NCI-H2196 treated with DMSO at 0.1 percent for 48 hours (cell line): ENCODE data around the gene VPS37C.

Experiments
- DNase-seq: peaks from one replicate; lab custom pipeline; 2025; ENCODE audit not compliant: unreplicated experiment; lab: John Stamatoyannopoulos, UW

Gene VPS37C

GRCh38 chr11:61155312-61155711 is 5.9 kb downstream of the VPS37C start:
- DNase-seq: no peak

- no peak for DNase-seq
Measured at GRCh38 chr11:61154528-61154927, 6.7 kb downstream of the VPS37C start.

- DNase-seq: no peak
Measured at GRCh38 chr11:61153593-61154095, 7.6 kb downstream of the VPS37C start.

- no peak for DNase-seq
Measured at GRCh38 chr11:61152816-61153592, 8.2 kb downstream of the VPS37C start.

GRCh38 chr11:61151545-61152252 is 9.5 kb downstream of the VPS37C start:
- no peak for DNase-seq

- DNase-seq: no peak
Measured at GRCh38 chr11:61150706-61151544, 10.3 kb downstream of the VPS37C start.

- DNase-seq: no peak
Measured at GRCh38 chr11:61149624-61150615, 11.3 kb downstream of the VPS37C start.

GRCh38 chr11:61147791-61148620 is 13.2 kb downstream of the VPS37C start:
- peak; percentile 14 for DNase-seq

- no peak for DNase-seq
Measured at GRCh38 chr11:61147271-61147670, 14.0 kb downstream of the VPS37C start.

GRCh38 chr11:61146416-61146815 is 14.8 kb downstream of the VPS37C start:
- no peak for DNase-seq

- DNase-seq: no peak
Measured at GRCh38 chr11:61145228-61146005, 15.8 kb downstream of the VPS37C start.

- DNase-seq: no peak
Measured at GRCh38 chr11:61144511-61145179, 16.6 kb downstream of the VPS37C start.

- no peak for DNase-seq
Measured at GRCh38 chr11:61142424-61142823, 18.8 kb downstream of the VPS37C start.

- DNase-seq: peak; percentile 91
Measured at GRCh38 chr11:61141601-61142028, 19.6 kb downstream of the VPS37C start.

- no peak for DNase-seq
Measured at GRCh38 chr11:61140416-61140815, 20.8 kb downstream of the VPS37C start.

GRCh38 chr11:61139387-61139786 is 21.8 kb downstream of the VPS37C start:
- DNase-seq: no peak

GRCh38 chr11:61138935-61139334 is 22.3 kb downstream of the VPS37C start:
- DNase-seq: no peak

- no peak for DNase-seq
Measured at GRCh38 chr11:61134801-61135257, 26.4 kb downstream of the VPS37C start.
